ENCODE results near the gene TMTC2. TPM values are rescaled to one million over a fixed set of nuclear protein-coding genes. Genes with fewer than 3 reads are reported as not detected.

Gene TMTC2
- total RNA-seq, 2 experiments from 2014 or later, result 2.5 to 3.1 TPM

- H3K9me3 Mint-ChIP-seq, result peaks cover 2% of the 10 kb centered on the region
- POLR2A ChIA-PET, result no interaction called here
- no peaks in the 10 kb centered on the region for H3K4me1 Mint-ChIP-seq (ENCODE audit: low read depth)
- no peaks in the 10 kb centered on the region for H3K27me3 Mint-ChIP-seq
- TF ChIP-seq CTCF (IDR thresholded peaks at IDR 0.05), result no peak
- no peak overlapping the region for H3K27ac Mint-ChIP-seq
- H3K4me3 Mint-ChIP-seq, result no peak overlapping the region
- DNase-seq, result no peak
- CTCF ChIA-PET, result interaction anchor here (1.1 kb wide), 1 partner anchor 279 kb away, joined by 4 read pairs; no protein-coding TSS in a partner anchor
- intact Hi-C loops (cut with micrococcal nuclease), result no loop called here
- no peaks in the 10 kb centered on the region for H3K36me3 Mint-ChIP-seq (ENCODE audit: low read depth)
- no peak for ATAC-seq
Measured at GRCh38 chr12:82964446-82964845, 277.7 kb downstream of the TMTC2 start.

- POLR2A ChIA-PET, result no interaction called here
- no peak for TF ChIP-seq CTCF (IDR thresholded peaks at IDR 0.05)
- Mint-ChIP-seq H3K9me3 (no peaks in the 10 kb centered on the region), H3K36me3 (ENCODE audit: low read depth) (no peaks in the 10 kb centered on the region), H3K27me3 (no peaks in the 10 kb centered on the region), H3K27ac (no peak overlapping the region), H3K4me3 (no peak overlapping the region), H3K4me1 (ENCODE audit: low read depth) (no peaks in the 10 kb centered on the region)
- CTCF ChIA-PET, result no interaction called here
- DNase-seq (no peak), ATAC-seq (no peak)
- intact Hi-C loops (cut with micrococcal nuclease), result no loop called here
Measured at GRCh38 chr12:82966001-82966559, 279.4 kb downstream of the TMTC2 start.

- H3K27me3 Mint-ChIP-seq, result no peaks in the 10 kb centered on the region
- H3K36me3 Mint-ChIP-seq (ENCODE audit: low read depth), result no peaks in the 10 kb centered on the region
- no peak overlapping the region for H3K4me3 Mint-ChIP-seq
- ChIA-PET CTCF (no interaction called here), POLR2A (no interaction called here)
- no peak overlapping the region for H3K27ac Mint-ChIP-seq
- intact Hi-C loops (cut with micrococcal nuclease), result no loop called here
- no peak for DNase-seq
- H3K4me1 Mint-ChIP-seq (ENCODE audit: low read depth), result no peaks in the 10 kb centered on the region
- no peak for ATAC-seq
- H3K9me3 Mint-ChIP-seq, result no peaks in the 10 kb centered on the region
- TF ChIP-seq CTCF (IDR thresholded peaks at IDR 0.05), result no peak
Measured at GRCh38 chr12:82968631-82969367, 282.1 kb downstream of the TMTC2 start.

- ATAC-seq (no peak), DNase-seq (no peak)
- no peak for TF ChIP-seq CTCF (IDR thresholded peaks at IDR 0.05)
- ChIA-PET POLR2A (no interaction called here), CTCF (no interaction called here)
- Mint-ChIP-seq H3K36me3 (ENCODE audit: low read depth) (no peaks in the 10 kb centered on the region), H3K4me1 (ENCODE audit: low read depth) (no peaks in the 10 kb centered on the region), H3K4me3 (no peak overlapping the region), H3K27ac (no peak overlapping the region), H3K27me3 (no peaks in the 10 kb centered on the region), H3K9me3 (no peaks in the 10 kb centered on the region)
- intact Hi-C loops (cut with micrococcal nuclease), result no loop called here
Measured at GRCh38 chr12:82970614-82971013, 283.9 kb downstream of the TMTC2 start.

GRCh38 chr12:82971584-82971983 is 284.9 kb downstream of the TMTC2 start:
- Mint-ChIP-seq H3K36me3 (ENCODE audit: low read depth) (no peaks in the 10 kb centered on the region), H3K4me3 (no peak overlapping the region), H3K27me3 (no peaks in the 10 kb centered on the region), H3K9me3 (no peaks in the 10 kb centered on the region), H3K4me1 (ENCODE audit: low read depth) (no peaks in the 10 kb centered on the region), H3K27ac (no peak overlapping the region)
- ATAC-seq, result no peak
- intact Hi-C loops (cut with micrococcal nuclease), result no loop called here
- no peak for TF ChIP-seq CTCF (IDR thresholded peaks at IDR 0.05)
- ChIA-PET CTCF (no interaction called here), POLR2A (no interaction called here)
- DNase-seq, result no peak

Data from activated CD8-positive, alpha-beta T cell treated with anti-CD3 and anti-CD28 coated beads for 36 hours (primary cell).